Ureter (tissue), 1 donor: ENCODE data around the gene TMEM181. TPM values are rescaled to one million over a fixed set of nuclear protein-coding genes. Genes with fewer than 3 reads are reported as not detected.

Experiments
- DNase-seq: peaks from one replicate; pipeline ENCODE4 v3.0.0-alpha.2; 2020; ENCODE audit warnings: low spot score
- total RNA-seq: library from RNA; stranded (reverse); gene quantifications from one replicate; pipeline ENCODE4 v1.2.4, GENCODE V29; 2023
- donor health status: DM: yes; HTN: yes; CAD: no.

TMEM181 gene
- total RNA-seq, 1 donor from 2014 or later = 38.3 TPM

GRCh38 chr6:158638324-158638854 is 78.5 kb downstream of the TMEM181 start:
- no peak for DNase-seq

- no peak for DNase-seq
Observed at GRCh38 chr6:158639056-158639455, 79.2 kb downstream of the TMEM181 start.

GRCh38 chr6:158640519-158640918 is 80.6 kb downstream of the TMEM181 start:
- DNase-seq = no peak

- DNase-seq = peak; percentile 39
Observed at GRCh38 chr6:158642097-158642601, 82.3 kb downstream of the TMEM181 start.

GRCh38 chr6:158643836-158644230 is 83.9 kb downstream of the TMEM181 start:
- DNase-seq = peak; percentile 42

GRCh38 chr6:158644231-158645063 is 84.6 kb downstream of the TMEM181 start, which contains the start of gene DYNLT1:
Gene DYNLT1 (minus strand): TSS chr6:158644743. CDS start chr6:158644708, 35 bp downstream.
- peak; percentile 93 for DNase-seq

- peak; percentile 39 for DNase-seq
Observed at GRCh38 chr6:158645064-158646022, 85.5 kb downstream of the TMEM181 start.

- peak; percentile 62 for DNase-seq
Observed at GRCh38 chr6:158646023-158646910, 86.4 kb downstream of the TMEM181 start.

GRCh38 chr6:158647501-158647900 is 87.6 kb downstream of the TMEM181 start:
- no peak for DNase-seq

- DNase-seq = peak; percentile 18
Observed at GRCh38 chr6:158648682-158649131, 88.8 kb downstream of the TMEM181 start.

- DNase-seq = peak; percentile 53
Observed at GRCh38 chr6:158649289-158650143, 89.6 kb downstream of the TMEM181 start, which contains the start of gene SYTL3. Gene SYTL3 (plus strand): TSS chr6:158650054. CDS start chr6:158663269, 13,215 bp downstream.

GRCh38 chr6:158651981-158652737 is 92.3 kb downstream of the TMEM181 start:
- peak; percentile 23 for DNase-seq

GRCh38 chr6:158653577-158654354 is 93.9 kb downstream of the TMEM181 start:
- DNase-seq = peak; percentile 63

GRCh38 chr6:158654498-158654897 is 94.6 kb downstream of the TMEM181 start:
- DNase-seq = peak; percentile 81

- peak; percentile 58 for DNase-seq
Observed at GRCh38 chr6:158654960-158655489, 95.1 kb downstream of the TMEM181 start.

- DNase-seq = peak; percentile 41
Observed at GRCh38 chr6:158655569-158656450, 95.9 kb downstream of the TMEM181 start.

GRCh38 chr6:158656986-158657385 is 97.1 kb downstream of the TMEM181 start:
- DNase-seq = peak; percentile 22
